ENCODE measurements around the gene DLGAP1. TPM values are rescaled to one million over a fixed set of nuclear protein-coding genes. Genes with fewer than 3 reads are reported as not detected.

Gene DLGAP1
- total RNA-seq, 1 experiment from 2014 or later: not detected

- POLR2A ChIA-PET: no interaction called here
- intact Hi-C loops (cut with micrococcal nuclease): no loop called here
- Mint-ChIP-seq H3K27me3 (ENCODE audit: insufficient read depth, unreplicated experiment) (no peaks in the 10 kb centered on the region), H3K4me1 (ENCODE audit: insufficient read depth, unreplicated experiment) (no peaks in the 10 kb centered on the region), H3K27ac (ENCODE audit: low read depth, unreplicated experiment) (no peak overlapping the region), H3K36me3 (ENCODE audit: insufficient read depth, unreplicated experiment) (no peaks in the 10 kb centered on the region), H3K9me3 (ENCODE audit: unreplicated experiment) (no peaks in the 10 kb centered on the region), H3K4me3 (ENCODE audit: unreplicated experiment) (no peak overlapping the region)
- no TSS peak for BruUV-seq (replicated peaks)
- no peak for DNase-seq (ENCODE audit: unreplicated experiment)
- no peak for TF ChIP-seq CTCF (IDR thresholded peaks at IDR 0.05; ENCODE audit: unreplicated experiment)
- CTCF ChIA-PET: interaction anchor here (0.6 to 1.1 kb wide), 2 partner anchors 83 to 91 kb away, joined by 4 to 5 read pairs; no protein-coding TSS in a partner anchor
Observed at GRCh38 chr18:3502650-3503049, 952.5 kb downstream of the DLGAP1 start.

GRCh38 chr18:3500016-3500415, 955.1 kb downstream of the DLGAP1 start:
- ChIA-PET CTCF (no interaction called here), POLR2A (no interaction called here)
- no peaks in the 10 kb centered on the region for H3K4me1 Mint-ChIP-seq (ENCODE audit: insufficient read depth, unreplicated experiment)
- H3K9me3 Mint-ChIP-seq (ENCODE audit: unreplicated experiment): no peaks in the 10 kb centered on the region
- no peak for DNase-seq (ENCODE audit: unreplicated experiment)
- no TSS peak for BruUV-seq (replicated peaks)
- no peak overlapping the region for H3K4me3 Mint-ChIP-seq (ENCODE audit: unreplicated experiment)
- H3K27ac Mint-ChIP-seq (ENCODE audit: low read depth, unreplicated experiment): no peak overlapping the region
- intact Hi-C loops (cut with micrococcal nuclease): no loop called here
- TF ChIP-seq CTCF (IDR thresholded peaks at IDR 0.05; ENCODE audit: unreplicated experiment): no peak
- no peaks in the 10 kb centered on the region for H3K27me3 Mint-ChIP-seq (ENCODE audit: insufficient read depth, unreplicated experiment)
- no peaks in the 10 kb centered on the region for H3K36me3 Mint-ChIP-seq (ENCODE audit: insufficient read depth, unreplicated experiment)

GRCh38 chr18:3499501-3499900, 955.6 kb downstream of the DLGAP1 start:
- POLR2A ChIA-PET: no interaction called here
- no peak for DNase-seq (ENCODE audit: unreplicated experiment)
- Mint-ChIP-seq H3K4me1 (ENCODE audit: insufficient read depth, unreplicated experiment) (no peaks in the 10 kb centered on the region), H3K4me3 (ENCODE audit: unreplicated experiment) (no peak overlapping the region), H3K36me3 (ENCODE audit: insufficient read depth, unreplicated experiment) (no peaks in the 10 kb centered on the region), H3K27ac (ENCODE audit: low read depth, unreplicated experiment) (no peak overlapping the region), H3K9me3 (ENCODE audit: unreplicated experiment) (no peaks in the 10 kb centered on the region), H3K27me3 (ENCODE audit: insufficient read depth, unreplicated experiment) (no peaks in the 10 kb centered on the region)
- CTCF ChIA-PET: interaction anchor here (0.5 kb wide), 1 partner anchor 599 kb away, joined by 3 read pairs; no protein-coding TSS in a partner anchor
- intact Hi-C loops (cut with micrococcal nuclease): no loop called here
- no peak for TF ChIP-seq CTCF (IDR thresholded peaks at IDR 0.05; ENCODE audit: unreplicated experiment)
- BruUV-seq (replicated peaks): no TSS peak

- Mint-ChIP-seq H3K4me1 (ENCODE audit: insufficient read depth, unreplicated experiment) (no peaks in the 10 kb centered on the region), H3K36me3 (ENCODE audit: insufficient read depth, unreplicated experiment) (no peaks in the 10 kb centered on the region), H3K27ac (ENCODE audit: low read depth, unreplicated experiment) (no peak overlapping the region), H3K4me3 (ENCODE audit: unreplicated experiment) (no peak overlapping the region), H3K9me3 (ENCODE audit: unreplicated experiment) (no peaks in the 10 kb centered on the region), H3K27me3 (ENCODE audit: insufficient read depth, unreplicated experiment) (no peaks in the 10 kb centered on the region)
- POLR2A ChIA-PET: no interaction called here
- intact Hi-C loops (cut with micrococcal nuclease): no loop called here
- DNase-seq (ENCODE audit: unreplicated experiment): no peak
- no TSS peak for BruUV-seq (replicated peaks)
- CTCF ChIA-PET: interaction anchor here (0.5 kb wide), 1 partner anchor 599 kb away, joined by 3 read pairs; no protein-coding TSS in a partner anchor
- no peak for TF ChIP-seq CTCF (IDR thresholded peaks at IDR 0.05; ENCODE audit: unreplicated experiment)
Observed at GRCh38 chr18:3498698-3499471, 956.2 kb downstream of the DLGAP1 start.
